K562 (cell line): Measurements from ENCODE around the gene ZMAT2. TPM values are rescaled to one million over a fixed set of nuclear protein-coding genes. Genes with fewer than 3 reads are reported as not detected.
A peak's percentile ranks its signal among the peaks of the same experiment; 100 is the strongest.

Experiments
- CAMTA2 ChIP-seq: fragments of 250-450 bp; sonication (Bioruptor Pico); conservative IDR thresholded peaks from 2 replicates; pipeline ENCODE4 v1.5.1; 2022
- EWSR1 ChIP-seq: fragments of 450-650 bp; IDR thresholded peaks from 2 replicates; pipeline ENCODE4 v1.6.1; 2018; ENCODE audit warnings: borderline replicate concordance, mild to moderate bottlenecking, low read depth, moderate library complexity; ENCODE audit not compliant: partially characterized antibody
- EZH2 ChIP-seq: IDR thresholded peaks from 2 replicates; pipeline ENCODE4 v1.6.1; 2012; ENCODE audit warnings: low read depth, mild to moderate bottlenecking, inconsistent platforms, low read length, borderline replicate concordance
- KLF16 ChIP-seq: IDR thresholded peaks from 2 replicates; pipeline ENCODE4 v1.6.1; 2016; ENCODE audit warnings: antibody characterized with exemption
- MIER1 ChIP-seq: fragments of 450-650 bp; IDR thresholded peaks from 2 replicates; pipeline ENCODE4 v1.6.1; 2016; ENCODE audit warnings: antibody characterized with exemption, mild to moderate bottlenecking, low read depth
- MXI1 ChIP-seq: IDR thresholded peaks from 2 replicates; pipeline ENCODE4 v1.6.1; 2011; ENCODE audit warnings: low read depth, mild to moderate bottlenecking, improper control_type of control experiment, low read length
- NR0B1 ChIP-seq: fragments of 450-650 bp; IDR thresholded peaks from one replicate; pipeline ENCODE4 v1.6.1; 2018; ENCODE audit warnings: mild to moderate bottlenecking, moderate library complexity; ENCODE audit not compliant: partially characterized antibody
- PCBP2 ChIP-seq: fragments of 200-400 bp; formaldehyde crosslinking; IDR thresholded peaks from 2 replicates; pipeline ENCODE4 v1.6.1; 2018; ENCODE audit warnings: low read length, low read depth, mild to moderate bottlenecking, moderate library complexity; ENCODE audit not compliant: poor library complexity, severe bottlenecking
- POLR2AphosphoS5 ChIP-seq: IDR thresholded peaks from 2 replicates; pipeline ENCODE4 v1.6.1; 2011; ENCODE audit warnings: mild to moderate bottlenecking, low read depth, low read length, moderate library complexity; ENCODE audit not compliant: control insufficient read depth, insufficient read depth
- PPARD ChIP-seq: fragments of 250-450 bp; sonication (Bioruptor Pico); IDR thresholded peaks from 2 replicates; pipeline ENCODE4 v1.8.0; 2022; ENCODE audit warnings: inconsistent platforms, mild to moderate bottlenecking, moderate library complexity
- SAFB2 ChIP-seq: fragments of 200-400 bp; formaldehyde crosslinking; IDR thresholded peaks from 2 replicates; pipeline ENCODE4 v1.6.1; 2018; ENCODE audit warnings: borderline replicate concordance, low read length, low read depth, moderate library complexity; ENCODE audit not compliant: severe bottlenecking
- SMAD3 ChIP-seq: fragments of 450-650 bp; formaldehyde crosslinking; conservative IDR thresholded peaks from 2 replicates; pipeline ENCODE4 v1.4.0; 2020; ENCODE audit warnings: mild to moderate bottlenecking
- SNRNP70 ChIP-seq: fragments of 200-400 bp; formaldehyde crosslinking; optimal IDR thresholded peaks from 2 replicates; pipeline ENCODE3; 2017; ENCODE audit warnings: low read depth, low read length
- TARDBP ChIP-seq: fragments of 450-650 bp; IDR thresholded peaks from 2 replicates; pipeline ENCODE4 v1.6.1; 2016
- ZBTB34 ChIP-seq: fragments of 250-450 bp; sonication (Bioruptor Pico); IDR thresholded peaks from 2 replicates; pipeline ENCODE4 v1.8.0; 2021; ENCODE audit warnings: mild to moderate bottlenecking, moderate library complexity
- ZKSCAN1 ChIP-seq: fragments of 150-350 bp; IDR thresholded peaks from 2 replicates; pipeline ENCODE4 v1.6.1; 2016; ENCODE audit warnings: low read depth, low read length
- ZNF197 ChIP-seq: fragments of 200-800 bp; sonication (Bioruptor generic); IDR thresholded peaks from 2 replicates; pipeline ENCODE4 v1.6.1; 2016; ENCODE audit warnings: low read depth, missing genetic modification characterization, missing compliant biosample characterization
- ZNF41 ChIP-seq: fragments of 250-450 bp; sonication (Bioruptor Pico); conservative IDR thresholded peaks from 2 replicates; pipeline ENCODE4 v1.4.0; 2020; ENCODE audit warnings: mild to moderate bottlenecking
- ZNF511 ChIP-seq: sonication (generic); formaldehyde crosslinking; IDR thresholded peaks from 2 replicates; pipeline ENCODE4 v1.8.0; 2022; ENCODE audit warnings: mild to moderate bottlenecking, missing genetic modification reagents
- ZNF589 ChIP-seq: fragments of 200-800 bp; sonication (Bioruptor generic); IDR thresholded peaks from 2 replicates; pipeline ENCODE4 v1.6.1; 2016; ENCODE audit warnings: low read depth, missing genetic modification characterization, missing compliant biosample characterization
- ZNF696 ChIP-seq: fragments of 250-450 bp; sonication (Bioruptor Pico); conservative IDR thresholded peaks from 2 replicates; pipeline ENCODE4 v1.4.0; 2020; ENCODE audit warnings: mild to moderate bottlenecking, moderate library complexity
- polyA plus RNA-seq, 8 experiments: library from polyadenylated mRNA; depleted of rRNA in 4 of 8; stranded (reverse) in 5 of 8; unstranded in 3 of 8; fragments of >200 nt; fragmentation: Nextera tagmentation in 2 of 8; fragmentation: Illumina TruSeq in 1 of 8; extraction: Ambion mirVana in 2 of 8; extraction: Trizol in 1 of 8; gene quantifications; 2 replicates each; pipeline versions ENCODE4 v1.2.1 to v1.2.3, GENCODE V29; 2011 to 2014; ENCODE audit warnings: inconsistent platforms in 1 of 8, missing spikeins in 1 of 8
- total RNA-seq, 7 experiments: library from RNA; depleted of rRNA in 6 of 7; stranded (reverse); fragments of >200 nt in 6 of 7; fragmentation: Illumina TruSeq in 2 of 7; extraction: Trizol in 2 of 7; gene quantifications; 2 replicates each; pipeline versions ENCODE4 v1.2.1 to v1.2.3, GENCODE V29; 2011 to 2021; ENCODE audit warnings: low replicate concordance in 1 of 7
- TF ChIP-seq, protein P1 (sequence below): fragments of 150-350 bp; conservative IDR thresholded peaks from 2 replicates; pipeline ENCODE4 v1.6.1; 2014; ENCODE audit warnings: low read length

Gene ZMAT2
- total and polyA plus RNA-seq, 9 of the 15 experiments (the other 6 are each of a cell fraction or from before 2014, with no cell fraction given): 44.2 to 101 (median 69.2) TPM

DNA sequence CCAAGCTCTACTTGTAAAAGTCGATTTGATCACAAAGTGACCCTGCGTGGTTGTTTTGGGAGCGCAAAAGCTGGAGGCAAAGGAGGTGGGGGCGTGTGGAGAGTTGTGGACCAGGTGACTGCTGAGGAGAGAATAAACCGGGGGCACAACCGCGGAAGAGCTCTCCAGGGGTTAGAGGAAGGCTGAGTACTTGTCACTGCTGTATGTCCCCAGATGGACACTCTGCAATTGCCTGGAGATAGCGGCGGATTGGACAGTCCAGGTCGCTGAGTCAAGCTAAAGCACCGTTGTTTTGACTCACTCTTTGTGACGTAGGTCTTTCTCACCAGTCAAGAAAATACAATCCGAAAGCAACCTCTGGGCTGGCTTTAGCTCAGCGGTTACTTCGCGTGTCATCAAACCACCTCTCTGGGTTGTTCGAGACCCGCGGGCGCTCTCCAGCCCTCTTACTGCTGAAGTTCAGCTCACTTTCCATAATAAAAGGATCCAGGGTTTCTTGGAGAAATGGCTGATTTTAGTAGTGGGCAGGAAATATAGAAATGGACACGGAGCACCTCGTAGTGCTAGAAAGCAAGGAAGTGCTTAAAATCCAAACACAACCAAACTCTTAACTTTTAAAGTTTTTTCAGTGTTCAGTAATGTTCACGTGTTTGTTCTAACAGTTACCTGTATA lies 25.7 kb downstream of the ZMAT2 start (continued):
- TF ChIP-seq EWSR1: no peak
- 0 out of 2 replicates have a peak, but pooled peaks have one; percentile 5 for TF ChIP-seq MXI1
- peak; percentile 74 for TF ChIP-seq MIER1
- no peak for TF ChIP-seq EZH2
- TF ChIP-seq ZNF511 (CRISPR knock-in tag): peak; percentile 90
- TF ChIP-seq ZBTB34: no peak
- TF ChIP-seq POLR2AphosphoS5: peak; percentile 43; the same call in 1 of the 2 replicates
- 0 out of 2 replicates have a peak, but pooled peaks have one; percentile 29 for TF ChIP-seq TARDBP
- TF ChIP-seq CAMTA2 (CRISPR knock-in tag): no peak
- TF ChIP-seq PPARD: no peak
- TF ChIP-seq ZNF589: no peak
- no peak for TF ChIP-seq PCBP2
- TF ChIP-seq, protein P1, sequence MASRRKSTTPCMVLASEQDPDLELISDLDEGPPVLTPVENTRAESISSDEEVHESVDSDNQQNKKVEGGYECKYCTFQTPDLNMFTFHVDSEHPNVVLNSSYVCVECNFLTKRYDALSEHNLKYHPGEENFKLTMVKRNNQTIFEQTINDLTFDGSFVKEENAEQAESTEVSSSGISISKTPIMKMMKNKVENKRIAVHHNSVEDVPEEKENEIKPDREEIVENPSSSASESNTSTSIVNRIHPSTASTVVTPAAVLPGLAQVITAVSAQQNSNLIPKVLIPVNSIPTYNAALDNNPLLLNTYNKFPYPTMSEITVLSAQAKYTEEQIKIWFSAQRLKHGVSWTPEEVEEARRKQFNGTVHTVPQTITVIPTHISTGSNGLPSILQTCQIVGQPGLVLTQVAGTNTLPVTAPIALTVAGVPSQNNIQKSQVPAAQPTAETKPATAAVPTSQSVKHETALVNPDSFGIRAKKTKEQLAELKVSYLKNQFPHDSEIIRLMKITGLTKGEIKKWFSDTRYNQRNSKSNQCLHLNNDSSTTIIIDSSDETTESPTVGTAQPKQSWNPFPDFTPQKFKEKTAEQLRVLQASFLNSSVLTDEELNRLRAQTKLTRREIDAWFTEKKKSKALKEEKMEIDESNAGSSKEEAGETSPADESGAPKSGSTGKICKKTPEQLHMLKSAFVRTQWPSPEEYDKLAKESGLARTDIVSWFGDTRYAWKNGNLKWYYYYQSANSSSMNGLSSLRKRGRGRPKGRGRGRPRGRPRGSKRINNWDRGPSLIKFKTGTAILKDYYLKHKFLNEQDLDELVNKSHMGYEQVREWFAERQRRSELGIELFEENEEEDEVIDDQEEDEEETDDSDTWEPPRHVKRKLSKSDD: peak; percentile 74
- TF ChIP-seq ZNF696 (CRISPR knock-in tag): no peak
- TF ChIP-seq NR0B1: no peak
- TF ChIP-seq SAFB2: no peak
- TF ChIP-seq KLF16: no peak
- no peak for TF ChIP-seq ZNF197 (CRISPR knock-in tag)
- peak; percentile 82 for TF ChIP-seq ZKSCAN1
- no peak for TF ChIP-seq SNRNP70
- TF ChIP-seq ZNF41 (CRISPR knock-in tag): no peak
- no peak; the same call in 1 of the 2 replicates for TF ChIP-seq SMAD3 (CRISPR knock-in tag)
